Measurements from ENCODE around the gene ARL6IP1.

ARL6IP1 gene

GRCh38 chr16:18829251-18829650, 27.9 kb upstream of the ARL6IP1 start:
- no peaks in the 10 kb centered on the region for H3K9me3 ChIP-seq (ENCODE audit: insufficient read depth, low read depth, low read length)
- H3K4me3 ChIP-seq (ENCODE audit: low read length): no peak overlapping the region
- H3K9ac ChIP-seq (ENCODE audit: low read depth, low read length): no peak overlapping the region
- H3K27ac ChIP-seq (ENCODE audit: low read depth, low read length): no peak overlapping the region
- peaks cover 71% of the 10 kb centered on the region for H3K36me3 ChIP-seq (ENCODE audit: insufficient read depth, low read length)
- H3K4me1 ChIP-seq (ENCODE audit: insufficient read depth, low read length): no peaks in the 10 kb centered on the region
- WGBS: 95% methylated on average over 6 of the region's 6 CpGs
- no peaks in the 10 kb centered on the region for H3K27me3 ChIP-seq (ENCODE audit: insufficient read depth, low read length)

- Histone ChIP-seq H3K9me3 (ENCODE audit: insufficient read depth, low read depth, low read length) (no peaks in the 10 kb centered on the region), H3K4me3 (ENCODE audit: low read length) (no peak overlapping the region), H3K36me3 (ENCODE audit: insufficient read depth, low read length) (peaks cover 58% of the 10 kb centered on the region), H3K27me3 (ENCODE audit: insufficient read depth, low read length) (no peaks in the 10 kb centered on the region), H3K27ac (ENCODE audit: low read depth, low read length) (no peak overlapping the region), H3K9ac (ENCODE audit: low read depth, low read length) (no peak overlapping the region), H3K4me1 (ENCODE audit: insufficient read depth, low read length) (no peaks in the 10 kb centered on the region)
- 83% methylated on average over 4 of the region's 4 CpGs for WGBS
These were observed 26.5 kb upstream of the ARL6IP1 start for GRCh38 chr16:18827890-18828289.

GRCh38 chr16:18816286-18816685, 14.9 kb upstream of the ARL6IP1 start:
- no peaks in the 10 kb centered on the region for H3K4me1 ChIP-seq (ENCODE audit: insufficient read depth, low read length)
- H3K4me3 ChIP-seq (ENCODE audit: low read length): no peak overlapping the region
- H3K27ac ChIP-seq (ENCODE audit: low read depth, low read length): no peak overlapping the region
- H3K9me3 ChIP-seq (ENCODE audit: insufficient read depth, low read depth, low read length): no peaks in the 10 kb centered on the region
- 94% methylated on average over 3 of the region's 3 CpGs for WGBS
- no peak overlapping the region for H3K9ac ChIP-seq (ENCODE audit: low read depth, low read length)
- H3K27me3 ChIP-seq (ENCODE audit: insufficient read depth, low read length): no peaks in the 10 kb centered on the region
- H3K36me3 ChIP-seq (ENCODE audit: insufficient read depth, low read length): peaks cover 89% of the 10 kb centered on the region

- WGBS: 95% methylated on average over 2 of the region's 3 CpGs
- no peak overlapping the region for H3K9ac ChIP-seq (ENCODE audit: low read depth, low read length)
- no peaks in the 10 kb centered on the region for H3K27me3 ChIP-seq (ENCODE audit: insufficient read depth, low read length)
- H3K4me1 ChIP-seq (ENCODE audit: insufficient read depth, low read length): peaks cover under 1% of the 10 kb centered on the region; the same call in 1 of the 2 replicates
- no peak overlapping the region for H3K27ac ChIP-seq (ENCODE audit: low read depth, low read length)
- no peak overlapping the region for H3K4me3 ChIP-seq (ENCODE audit: low read length)
- H3K9me3 ChIP-seq (ENCODE audit: insufficient read depth, low read depth, low read length): no peaks in the 10 kb centered on the region
- peaks cover 90% of the 10 kb centered on the region for H3K36me3 ChIP-seq (ENCODE audit: insufficient read depth, low read length)
These were observed 10.6 kb upstream of the ARL6IP1 start for GRCh38 chr16:18811925-18812324.

- Histone ChIP-seq H3K27me3 (ENCODE audit: insufficient read depth, low read length) (no peaks in the 10 kb centered on the region), H3K4me1 (ENCODE audit: insufficient read depth, low read length) (peaks cover 28% of the 10 kb centered on the region), H3K27ac (ENCODE audit: low read depth, low read length) (no peak overlapping the region), H3K36me3 (ENCODE audit: insufficient read depth, low read length) (peaks cover 68% of the 10 kb centered on the region), H3K9ac (ENCODE audit: low read depth, low read length) (no peak overlapping the region), H3K4me3 (ENCODE audit: low read length) (no peak overlapping the region), H3K9me3 (ENCODE audit: insufficient read depth, low read depth, low read length) (no peaks in the 10 kb centered on the region)
- 97% methylated on average over 13 of the region's 13 CpGs for WGBS
These were observed 7.8 kb upstream of the ARL6IP1 start for GRCh38 chr16:18809165-18809564.

GRCh38 chr16:18805257-18805773, 4.0 kb upstream of the ARL6IP1 start:
- no peak overlapping the region for H3K4me3 ChIP-seq (ENCODE audit: low read length)
- H3K36me3 ChIP-seq (ENCODE audit: insufficient read depth, low read length): peaks cover 37% of the 10 kb centered on the region
- 37% methylated on average over 2 of the region's 2 CpGs for WGBS
- H3K9ac ChIP-seq (ENCODE audit: low read depth, low read length): no peak overlapping the region
- H3K4me1 ChIP-seq (ENCODE audit: insufficient read depth, low read length): peaks cover 41% of the 10 kb centered on the region
- no peaks in the 10 kb centered on the region for H3K27me3 ChIP-seq (ENCODE audit: insufficient read depth, low read length)
- H3K9me3 ChIP-seq (ENCODE audit: insufficient read depth, low read depth, low read length): no peaks in the 10 kb centered on the region
- peak overlapping the region; percentile 62; the same call in 1 of the 2 replicates for H3K27ac ChIP-seq (ENCODE audit: low read depth, low read length)

- H3K36me3 ChIP-seq (ENCODE audit: insufficient read depth, low read length): peaks cover 34% of the 10 kb centered on the region
- peaks cover 49% of the 10 kb centered on the region for H3K4me1 ChIP-seq (ENCODE audit: insufficient read depth, low read length)
- no peaks in the 10 kb centered on the region for H3K9me3 ChIP-seq (ENCODE audit: insufficient read depth, low read depth, low read length)
- H3K27ac ChIP-seq (ENCODE audit: low read depth, low read length): peak overlapping the region; percentile 62
- no peaks in the 10 kb centered on the region for H3K27me3 ChIP-seq (ENCODE audit: insufficient read depth, low read length)
- peak overlapping the region; percentile 28; the same call in 1 of the 2 replicates for H3K9ac ChIP-seq (ENCODE audit: low read depth, low read length)
- 18% methylated on average over 3 of the region's 3 CpGs for WGBS
- H3K4me3 ChIP-seq (ENCODE audit: low read length): 0 out of 2 replicates have a peak overlapping the region, but pooled peaks have one; percentile 8
These were observed 3.2 kb upstream of the ARL6IP1 start for GRCh38 chr16:18804540-18804939.

GRCh38 chr16:18803569-18804462, 2.5 kb upstream of the ARL6IP1 start:
- WGBS: 91% methylated on average over 5 of the region's 5 CpGs
- Histone ChIP-seq H3K9me3 (ENCODE audit: insufficient read depth, low read depth, low read length) (no peaks in the 10 kb centered on the region), H3K9ac (ENCODE audit: low read depth, low read length) (peak overlapping the region; percentile 28; the same call in 1 of the 2 replicates), H3K27ac (ENCODE audit: low read depth, low read length) (peak overlapping the region; percentile 62), H3K36me3 (ENCODE audit: insufficient read depth, low read length) (peaks cover 30% of the 10 kb centered on the region), H3K27me3 (ENCODE audit: insufficient read depth, low read length) (no peaks in the 10 kb centered on the region), H3K4me1 (ENCODE audit: insufficient read depth, low read length) (peaks cover 54% of the 10 kb centered on the region), H3K4me3 (ENCODE audit: low read length) (0 out of 2 replicates have a peak overlapping the region, but pooled peaks have one; percentile 8)

GRCh38 chr16:18802767-18803343, 1.5 kb upstream of the ARL6IP1 start:
- Histone ChIP-seq H3K27ac (ENCODE audit: low read depth, low read length) (no peak overlapping the region), H3K4me1 (ENCODE audit: insufficient read depth, low read length) (peaks cover 54% of the 10 kb centered on the region), H3K36me3 (ENCODE audit: insufficient read depth, low read length) (peaks cover 28% of the 10 kb centered on the region), H3K9ac (ENCODE audit: low read depth, low read length) (no peak overlapping the region), H3K27me3 (ENCODE audit: insufficient read depth, low read length) (no peaks in the 10 kb centered on the region), H3K4me3 (ENCODE audit: low read length) (no peak overlapping the region), H3K9me3 (ENCODE audit: insufficient read depth, low read depth, low read length) (no peaks in the 10 kb centered on the region)
- WGBS: 95% methylated on average over 15 of the region's 16 CpGs

- peak overlapping the region; percentile 86 for H3K27ac ChIP-seq (ENCODE audit: low read depth, low read length)
- peaks cover 37% of the 10 kb centered on the region for H3K36me3 ChIP-seq (ENCODE audit: insufficient read depth, low read length)
- H3K4me1 ChIP-seq (ENCODE audit: insufficient read depth, low read length): peaks cover 42% of the 10 kb centered on the region
- peak overlapping the region; percentile 91 for H3K4me3 ChIP-seq (ENCODE audit: low read length)
- H3K9me3 ChIP-seq (ENCODE audit: insufficient read depth, low read depth, low read length): no peaks in the 10 kb centered on the region
- H3K9ac ChIP-seq (ENCODE audit: low read depth, low read length): peak overlapping the region; percentile 92
- H3K27me3 ChIP-seq (ENCODE audit: insufficient read depth, low read length): no peaks in the 10 kb centered on the region
- under 1% methylated on average over 15 of the region's 15 CpGs for WGBS
These were observed 589 bp downstream of the ARL6IP1 start for GRCh38 chr16:18800775-18801144.

- 5% methylated on average over 8 of the region's 8 CpGs for WGBS
- H3K4me1 ChIP-seq (ENCODE audit: insufficient read depth, low read length): peaks cover 37% of the 10 kb centered on the region
- no peaks in the 10 kb centered on the region for H3K27me3 ChIP-seq (ENCODE audit: insufficient read depth, low read length)
- H3K9me3 ChIP-seq (ENCODE audit: insufficient read depth, low read depth, low read length): no peaks in the 10 kb centered on the region
- H3K27ac ChIP-seq (ENCODE audit: low read depth, low read length): no peak overlapping the region
- H3K36me3 ChIP-seq (ENCODE audit: insufficient read depth, low read length): peaks cover 41% of the 10 kb centered on the region
- peak overlapping the region; percentile 91 for H3K4me3 ChIP-seq (ENCODE audit: low read length)
- H3K9ac ChIP-seq (ENCODE audit: low read depth, low read length): peak overlapping the region; percentile 92
These were observed 1.1 kb downstream of the ARL6IP1 start for GRCh38 chr16:18800293-18800692.

All from HUES64 (cell line).